ENCODE measurements around the gene CELF4.

The CELF4 gene

DNA sequence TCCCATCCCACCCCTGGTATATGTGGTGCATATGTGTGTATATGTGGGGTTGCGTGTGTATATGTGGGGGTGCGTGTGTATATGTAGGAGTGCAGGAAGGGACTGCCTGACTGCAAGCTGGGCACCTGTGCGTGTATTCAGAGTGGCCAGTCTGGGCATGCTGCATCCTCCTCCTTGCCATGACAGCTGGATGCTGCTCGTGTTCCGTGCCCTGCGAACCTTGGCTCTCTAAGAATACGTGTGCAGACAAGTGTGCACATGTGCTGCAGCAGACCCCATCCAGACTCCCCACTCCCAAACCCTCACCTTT lies 222.1 kb downstream of the CELF4 start:
- TF ChIP-seq, protein P1, sequence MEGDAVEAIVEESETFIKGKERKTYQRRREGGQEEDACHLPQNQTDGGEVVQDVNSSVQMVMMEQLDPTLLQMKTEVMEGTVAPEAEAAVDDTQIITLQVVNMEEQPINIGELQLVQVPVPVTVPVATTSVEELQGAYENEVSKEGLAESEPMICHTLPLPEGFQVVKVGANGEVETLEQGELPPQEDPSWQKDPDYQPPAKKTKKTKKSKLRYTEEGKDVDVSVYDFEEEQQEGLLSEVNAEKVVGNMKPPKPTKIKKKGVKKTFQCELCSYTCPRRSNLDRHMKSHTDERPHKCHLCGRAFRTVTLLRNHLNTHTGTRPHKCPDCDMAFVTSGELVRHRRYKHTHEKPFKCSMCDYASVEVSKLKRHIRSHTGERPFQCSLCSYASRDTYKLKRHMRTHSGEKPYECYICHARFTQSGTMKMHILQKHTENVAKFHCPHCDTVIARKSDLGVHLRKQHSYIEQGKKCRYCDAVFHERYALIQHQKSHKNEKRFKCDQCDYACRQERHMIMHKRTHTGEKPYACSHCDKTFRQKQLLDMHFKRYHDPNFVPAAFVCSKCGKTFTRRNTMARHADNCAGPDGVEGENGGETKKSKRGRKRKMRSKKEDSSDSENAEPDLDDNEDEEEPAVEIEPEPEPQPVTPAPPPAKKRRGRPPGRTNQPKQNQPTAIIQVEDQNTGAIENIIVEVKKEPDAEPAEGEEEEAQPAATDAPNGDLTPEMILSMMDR (IDR thresholded peaks at IDR 0.05; ENCODE audit: insufficient read depth, low read length, poor library complexity, severe bottlenecking), result no peak
- no peak for DNase-seq (ENCODE audit: extremely low read depth, insufficient read length)
- Histone ChIP-seq H3K27me3 (replicated peaks; ENCODE audit: control insufficient read depth, insufficient read depth, low read length) (no peaks in the 10 kb centered on the region; the same call in 1 of the 2 replicates), H3K36me3 (ENCODE audit: control insufficient read depth, insufficient read depth, low read length) (no peaks in the 10 kb centered on the region), H3K4me3 (replicated peaks; ENCODE audit: low read depth, low read length) (no peak overlapping the region)

DNA sequence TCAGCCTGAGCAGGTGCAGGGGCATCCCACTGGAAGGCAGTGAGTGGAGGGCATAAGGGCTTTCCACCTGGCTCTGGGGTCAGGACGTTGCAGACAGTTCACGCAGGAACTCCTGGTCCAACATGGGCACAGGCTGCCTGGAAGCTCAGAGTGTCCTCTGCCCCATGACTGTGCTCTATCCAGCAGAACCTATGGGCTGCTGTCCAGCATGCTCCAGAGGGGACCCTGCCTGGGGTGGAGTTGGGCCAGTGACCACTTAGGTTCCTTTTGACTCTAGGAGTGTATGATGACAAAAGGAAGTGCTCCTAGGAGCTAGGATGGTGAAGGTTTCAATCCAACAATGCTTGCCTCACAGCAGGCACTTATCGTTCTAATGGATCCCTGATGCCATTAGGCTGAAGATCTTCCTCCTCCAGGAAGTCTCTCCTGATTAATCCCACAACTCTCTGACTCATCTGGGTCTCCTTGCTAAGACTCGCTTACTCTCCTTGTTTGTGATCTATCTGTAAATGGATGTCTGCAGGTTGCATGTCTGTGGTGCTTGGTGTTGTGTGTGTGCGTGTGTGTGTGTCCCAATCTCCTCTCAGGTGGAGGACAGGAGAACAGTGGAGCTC lies 224.0 kb downstream of the CELF4 start:
- H3K4me3 ChIP-seq (replicated peaks; ENCODE audit: low read depth, low read length), result no peak overlapping the region
- no peaks in the 10 kb centered on the region for H3K36me3 ChIP-seq (ENCODE audit: control insufficient read depth, insufficient read depth, low read length)
- DNase-seq (ENCODE audit: extremely low read depth, insufficient read length), result no peak
- TF ChIP-seq, protein P1 (IDR thresholded peaks at IDR 0.05; ENCODE audit: insufficient read depth, low read length, poor library complexity, severe bottlenecking), result no peak
- H3K27me3 ChIP-seq (replicated peaks; ENCODE audit: control insufficient read depth, insufficient read depth, low read length), result no peaks in the 10 kb centered on the region; the same call in 1 of the 2 replicates

DNA sequence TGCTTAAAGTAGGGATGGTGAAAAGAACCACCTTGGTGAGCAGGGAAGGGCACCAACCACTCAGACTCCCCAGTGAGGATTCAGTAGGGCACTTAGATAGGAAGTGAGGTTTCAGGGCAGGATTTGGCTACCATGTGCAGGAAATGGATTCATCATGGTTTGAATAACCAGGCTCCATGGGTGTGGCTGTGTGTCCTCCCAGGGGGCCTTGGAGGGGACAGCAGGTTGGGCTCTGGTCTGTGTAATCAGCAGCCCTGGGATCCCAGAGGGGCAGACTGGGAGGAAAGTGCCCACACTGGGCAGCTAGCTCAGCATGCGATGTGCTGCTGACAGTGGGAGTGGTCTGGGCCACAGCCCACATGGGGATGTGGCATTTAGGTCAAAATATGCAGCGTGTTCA lies 224.6 kb downstream of the CELF4 start:
- H3K36me3 ChIP-seq (ENCODE audit: control insufficient read depth, insufficient read depth, low read length), result no peaks in the 10 kb centered on the region
- H3K4me3 ChIP-seq (replicated peaks; ENCODE audit: low read depth, low read length), result no peak overlapping the region
- DNase-seq (ENCODE audit: extremely low read depth, insufficient read length), result no peak
- TF ChIP-seq, protein P1 (IDR thresholded peaks at IDR 0.05; ENCODE audit: insufficient read depth, low read length, poor library complexity, severe bottlenecking), result no peak
- H3K27me3 ChIP-seq (replicated peaks; ENCODE audit: control insufficient read depth, insufficient read depth, low read length), result no peaks in the 10 kb centered on the region; the same call in 1 of the 2 replicates

DNA sequence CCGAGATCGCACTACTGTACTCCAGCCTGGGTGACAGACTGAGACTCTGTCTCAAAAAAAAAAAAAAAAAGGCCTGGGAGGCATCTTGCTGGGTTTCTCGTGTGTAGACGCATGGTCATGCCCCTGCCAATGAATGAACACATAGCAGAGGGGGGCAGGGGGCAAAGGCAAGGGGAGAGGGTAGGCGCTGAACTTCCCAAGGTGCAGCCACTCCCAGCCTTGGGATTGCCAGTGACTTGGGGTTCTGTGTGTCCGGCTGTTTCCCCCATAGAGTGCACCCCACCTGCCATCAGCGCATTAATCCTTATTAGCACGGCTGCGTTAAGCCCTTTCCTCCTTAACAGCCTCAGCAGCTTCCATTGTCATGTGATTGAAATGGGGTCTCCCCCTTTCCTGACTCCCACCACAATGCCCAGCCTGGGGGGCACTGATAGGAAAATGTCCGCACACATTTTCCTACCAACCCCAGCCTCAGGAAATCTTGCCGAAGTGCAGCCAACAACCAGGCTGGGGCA lies 225.8 kb downstream of the CELF4 start:
- no peak for DNase-seq (ENCODE audit: extremely low read depth, insufficient read length)
- Histone ChIP-seq H3K27me3 (replicated peaks; ENCODE audit: control insufficient read depth, insufficient read depth, low read length) (no peaks in the 10 kb centered on the region; the same call in 1 of the 2 replicates), H3K4me3 (replicated peaks; ENCODE audit: low read depth, low read length) (no peak overlapping the region), H3K36me3 (ENCODE audit: control insufficient read depth, insufficient read depth, low read length) (no peaks in the 10 kb centered on the region)
- TF ChIP-seq, protein P1 (IDR thresholded peaks at IDR 0.05; ENCODE audit: insufficient read depth, low read length, poor library complexity, severe bottlenecking), result no peak

DNA sequence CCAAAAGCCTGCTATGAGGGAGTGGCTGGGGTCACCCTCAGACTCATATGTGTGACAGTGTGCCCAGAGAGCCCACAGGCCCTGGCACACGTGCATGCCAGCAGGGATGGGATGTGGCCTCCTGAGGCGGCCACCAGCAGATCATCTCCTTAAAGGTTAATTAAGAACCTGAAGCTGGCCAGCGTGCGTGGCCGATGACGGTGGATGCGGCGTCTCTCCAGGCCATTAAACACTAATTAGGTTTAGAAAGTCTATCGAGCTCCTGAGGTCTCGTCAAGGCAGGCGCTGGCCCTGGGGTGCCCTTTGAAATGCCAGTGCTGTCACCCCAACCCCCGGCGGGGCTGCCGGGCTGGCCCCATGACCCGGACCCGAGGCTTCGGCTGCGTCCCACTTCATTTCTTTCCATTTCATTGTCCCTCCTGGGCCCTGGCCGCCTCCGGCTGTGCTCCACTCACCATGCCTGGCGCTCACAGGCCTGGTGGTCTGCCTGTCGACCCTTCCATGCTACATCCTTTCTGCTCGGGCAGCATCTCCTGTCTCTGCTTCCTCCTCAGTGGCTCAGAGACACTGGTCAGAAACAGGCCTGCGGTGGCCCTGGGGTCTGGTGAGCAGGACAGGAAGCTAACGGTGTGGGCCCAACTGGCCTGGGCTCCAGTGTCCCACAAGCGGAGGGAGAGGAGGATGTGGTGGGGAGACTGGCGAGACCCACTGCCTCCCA lies 228.9 kb downstream of the CELF4 start:
- H3K27me3 ChIP-seq (replicated peaks; ENCODE audit: control insufficient read depth, insufficient read depth, low read length), result no peaks in the 10 kb centered on the region
- TF ChIP-seq, protein P1 (IDR thresholded peaks at IDR 0.05; ENCODE audit: insufficient read depth, low read length, poor library complexity, severe bottlenecking), result no peak
- no peak overlapping the region for H3K4me3 ChIP-seq (replicated peaks; ENCODE audit: low read depth, low read length)
- H3K36me3 ChIP-seq (ENCODE audit: control insufficient read depth, insufficient read depth, low read length), result no peaks in the 10 kb centered on the region
- DNase-seq (ENCODE audit: extremely low read depth, insufficient read length), result no peak

Measured in GM06990 (cell line).